ENCODE measurements around the gene ZNF566. TPM values are rescaled to one million over a fixed set of nuclear protein-coding genes. Genes with fewer than 3 reads are reported as not detected.

ZNF566 gene
- 1 to 10 TPM; 5.0 to 6.7 TPM for total RNA-seq

- intact Hi-C loops (cut with DNase I): no loop called here
Observed at GRCh38 chr19:36489118-36489919, at the start of gene ZNF566. TSS of gene ZNF566 (minus strand) at chr19:36489561. CDS start at chr19:36476557, 13,004 bp downstream.

GRCh38 chr19:36528921-36529518 is 39.7 kb upstream of the ZNF566 start:
- Histone ChIP-seq H3K9ac (ENCODE audit: low read depth in 2 of 2, low read length in 2 of 2) (peak overlapping the region; percentile 61 to 88), H3K4me1 (no peaks in the 10 kb centered on the region), H3K9me3 (no peaks in the 10 kb centered on the region), H3K4me3 (peak overlapping the region; percentile 64), H3K36me3 (no peaks in the 10 kb centered on the region), H3K27me3 (no peaks in the 10 kb centered on the region), H3K27ac (peak overlapping the region; percentile 74)
- DNase-seq: no peak
- TF ChIP-seq CTCF (IDR thresholded peaks at IDR 0.05): no peak
- intact Hi-C loops (cut with DNase I): no loop called here

More at GRCh38 chr19:36489118-36489919, at the start of gene ZNF566:
- Histone ChIP-seq H3K27me3 (no peaks in the 10 kb centered on the region), H3K9me3 (no peaks in the 10 kb centered on the region), H3K4me1 (no peaks in the 10 kb centered on the region), H3K27ac (peak within 1 kb of the TSS; percentile 87), H3K36me3 (no peaks in the 10 kb centered on the region), H3K9ac (ENCODE audit: low read depth in 2 of 2, low read length in 2 of 2) (peak within 1 kb of the TSS; percentile 90 to 93), H3K4me3 (peak within 1 kb of the TSS; percentile 65)
- TF ChIP-seq CTCF (IDR thresholded peaks at IDR 0.05): no peak
- DNase-seq: peak; percentile 93

GRCh38 chr19:36528194-36528920 is 39.0 kb upstream of the ZNF566 start, which contains the start of gene ZNF260:
TSS of gene ZNF260 (minus strand) at chr19:36528271. CDS start at chr19:36515238, 13,033 bp downstream.
- H3K27ac ChIP-seq: peak within 1 kb of the TSS; percentile 74
- no peaks in the 10 kb centered on the region for H3K4me1 ChIP-seq
- no peak for TF ChIP-seq CTCF (IDR thresholded peaks at IDR 0.05)
- H3K4me3 ChIP-seq: peak within 1 kb of the TSS; percentile 64
- H3K9me3 ChIP-seq: no peaks in the 10 kb centered on the region
- no peaks in the 10 kb centered on the region for H3K27me3 ChIP-seq
- intact Hi-C loops (cut with DNase I): no loop called here
- H3K9ac ChIP-seq (ENCODE audit: low read depth in 2 of 2, low read length in 2 of 2): peak within 1 kb of the TSS; percentile 88 to 93
- H3K36me3 ChIP-seq: no peaks in the 10 kb centered on the region
- DNase-seq: peak; percentile 97

GRCh38 chr19:36527873-36528193 is 38.5 kb upstream of the ZNF566 start:
- no peaks in the 10 kb centered on the region for H3K36me3 ChIP-seq
- H3K4me3 ChIP-seq: peak overlapping the region; percentile 64
- peak overlapping the region; percentile 74 for H3K27ac ChIP-seq
- intact Hi-C loops (cut with DNase I): no loop called here
- H3K9ac ChIP-seq (ENCODE audit: low read depth in 2 of 2, low read length in 2 of 2): peak overlapping the region; percentile 88 to 93
- H3K4me1 ChIP-seq: no peaks in the 10 kb centered on the region
- TF ChIP-seq CTCF (IDR thresholded peaks at IDR 0.05): no peak
- DNase-seq: no peak
- no peaks in the 10 kb centered on the region for H3K9me3 ChIP-seq
- no peaks in the 10 kb centered on the region for H3K27me3 ChIP-seq

GRCh38 chr19:36527341-36527740 is 38.0 kb upstream of the ZNF566 start:
- Histone ChIP-seq H3K9ac (ENCODE audit: low read depth in 2 of 2, low read length in 2 of 2) (peak overlapping the region in 1 of 2 donors; percentile 88), H3K4me3 (peak overlapping the region; percentile 64), H3K36me3 (no peaks in the 10 kb centered on the region), H3K27ac (no peak overlapping the region), H3K4me1 (no peaks in the 10 kb centered on the region), H3K9me3 (no peaks in the 10 kb centered on the region), H3K27me3 (no peaks in the 10 kb centered on the region)
- intact Hi-C loops (cut with DNase I): no loop called here
- no peak for DNase-seq
- TF ChIP-seq CTCF (IDR thresholded peaks at IDR 0.05): no peak

Data from colonic mucosa (tissue), 4 donors.